SK-N-SH (cell line): ENCODE results near the gene SSB. TPM values are rescaled to one million over a fixed set of nuclear protein-coding genes. Genes with fewer than 3 reads are reported as not detected.

Source experiments
- CTCF ChIA-PET: fragments of 300-600, 350-600 bp; formaldehyde crosslinking; extraction: SDS; loops from one replicate; lab custom pipeline; 2021; lab: Yijun Ruan, JAX
- POLR2A ChIA-PET: fragments of 350-600 bp; sonication (Branson Sonifier 250); formaldehyde crosslinking; extraction: SDS; loops from one replicate; lab custom pipeline; 2020; ENCODE audit warnings: antibody characterized with exemption, inconsistent platforms; lab: Yijun Ruan, JAX
- DNase-seq: peaks from one replicate; pipeline ENCODE4 v3.0.0; 2012
- H2AFZ ChIP-seq: fragments of 200-600 bp; sonication (generic); 2 replicates; pipeline ENCODE4 v1.8.1; 2016; ENCODE audit warnings: antibody characterized with exemption, mild to moderate bottlenecking, low read depth
- H3F3A ChIP-seq: fragments of 200-600 bp; sonication (generic); replicated peaks from 2 replicates; pipeline ENCODE3; 2016; ENCODE audit warnings: antibody characterized with exemption, mild to moderate bottlenecking; ENCODE audit not compliant: insufficient read depth
- H3K27ac ChIP-seq, 2 experiments: fragments of 200-500 bp in 1 of 2; fragments of 200-600 bp in 1 of 2; sonication (Bioruptor generic) in 1 of 2; sonication (generic), shearing (Covaris generic) in 1 of 2; 2 replicates each; pipeline versions ENCODE4 v1.5.1 to v1.6.1; 2014 to 2016; ENCODE audit warnings: low read depth in 2 of 2, inconsistent platforms in 1 of 2, low read length in 1 of 2, mild to moderate bottlenecking in 1 of 2, mixed read lengths in 1 of 2
- H3K27me3 ChIP-seq: fragments of 200-600 bp; sonication (generic), shearing (Covaris generic); 2 replicates; pipeline ENCODE4 v1.6.1; 2016; ENCODE audit warnings: mixed run types; ENCODE audit not compliant: insufficient read depth
- H3K36me3 ChIP-seq, 2 experiments: fragments of 200-500 bp in 1 of 2; fragments of 200-600 bp in 1 of 2; sonication (Bioruptor generic) in 1 of 2; sonication (generic) in 1 of 2; replicated peaks in 1 of 2; 2 replicates each; pipeline versions ENCODE3 to v1.5.1; 2014 to 2016; ENCODE audit warnings: low read length in 1 of 2, mild to moderate bottlenecking in 1 of 2; ENCODE audit not compliant: insufficient read depth in 2 of 2, control insufficient read depth in 1 of 2
- H3K4me1 ChIP-seq, 2 experiments: fragments of 200-500 bp in 1 of 2; fragments of 200-600 bp in 1 of 2; sonication (Bioruptor generic) in 1 of 2; sonication (generic), shearing (Covaris generic) in 1 of 2; 2 replicates each; pipeline versions ENCODE4 v1.5.1 to v1.6.1; 2014 to 2016; ENCODE audit warnings: low read depth in 1 of 2, low read length in 1 of 2, mixed run types in 1 of 2; ENCODE audit not compliant: insufficient read depth in 2 of 2, control insufficient read depth in 1 of 2
- H3K4me2 ChIP-seq: fragments of 200-600 bp; sonication (generic), shearing (Covaris generic); 2 replicates; pipeline ENCODE4 v1.6.1; 2017; ENCODE audit warnings: mixed run types
- H3K4me3 ChIP-seq, 2 experiments: fragments of 200-500 bp in 1 of 2; fragments of 200-600 bp in 1 of 2; sonication (Bioruptor generic) in 1 of 2; sonication (generic), shearing (Covaris generic) in 1 of 2; 2 replicates each; pipeline versions ENCODE4 v1.5.1 to v1.8.1; 2014 to 2016; ENCODE audit warnings: low read depth in 2 of 2, inconsistent platforms in 1 of 2, low read length in 1 of 2, mild to moderate bottlenecking in 1 of 2, mixed read lengths in 1 of 2, moderate library complexity in 1 of 2
- H3K79me2 ChIP-seq: fragments of 200-600 bp; sonication (generic); 2 replicates; pipeline ENCODE4 v1.8.1; 2017; ENCODE audit warnings: mild to moderate bottlenecking; ENCODE audit not compliant: insufficient read depth
- H3K9ac ChIP-seq: fragments of 200-600 bp; sonication (generic); 2 replicates; pipeline ENCODE4 v1.6.1; 2017; ENCODE audit warnings: mixed run types
- H3K9me2 ChIP-seq: fragments of 200-600 bp; sonication (generic); 2 replicates; pipeline ENCODE4 v1.6.1; 2017; ENCODE audit warnings: mixed run types
- H3K9me3 ChIP-seq: fragments of 200-600 bp; sonication (generic); 2 replicates; pipeline ENCODE4 v1.6.1; 2017; ENCODE audit warnings: mixed run types, mild to moderate bottlenecking, moderate library complexity
- H4K20me1 ChIP-seq: fragments of 200-600 bp; sonication (generic); 2 replicates; pipeline ENCODE4 v1.6.1; 2017; ENCODE audit warnings: mild to moderate bottlenecking, mixed run types; ENCODE audit not compliant: insufficient read depth
- ELF1 ChIP-seq: IDR thresholded peaks from 2 replicates; pipeline ENCODE4 v1.4.0; 2012
- EP300 ChIP-seq, 2 experiments: IDR thresholded peaks; 2 replicates each; pipeline versions ENCODE4 v1.4.0 to v1.6.1; 2012; ENCODE audit warnings: borderline replicate concordance in 1 of 2, low read depth in 1 of 2, low read length in 1 of 2
- EZH2phosphoT487 ChIP-seq: fragments of 200-600 bp; sonication (generic); IDR thresholded peaks from 2 replicates; pipeline ENCODE4 v1.6.1; 2017; ENCODE audit warnings: low read depth, mixed run types, mild to moderate bottlenecking, antibody characterized with exemption, moderate library complexity, borderline replicate concordance
- FOSL2 ChIP-seq: IDR thresholded peaks from 2 replicates; pipeline ENCODE4 v1.4.0; 2012; ENCODE audit warnings: low read depth, mild to moderate bottlenecking, moderate library complexity, borderline replicate concordance
- FOXJ3 ChIP-seq: sonication (generic); formaldehyde crosslinking; IDR thresholded peaks from 2 replicates; pipeline ENCODE4 v1.5.1; 2020; ENCODE audit warnings: mild to moderate bottlenecking, missing genetic modification reagents
- FOXM1 ChIP-seq: IDR thresholded peaks from 2 replicates; pipeline ENCODE4 v1.4.0; 2012; ENCODE audit warnings: low read depth, mild to moderate bottlenecking
- GATA2 ChIP-seq: sonication (generic); formaldehyde crosslinking; IDR thresholded peaks from 2 replicates; pipeline ENCODE4 v1.5.0; 2020; ENCODE audit warnings: mild to moderate bottlenecking, missing genetic modification reagents
- JUND ChIP-seq: IDR thresholded peaks from 2 replicates; pipeline ENCODE4 v1.4.0; 2012
- MEF2A ChIP-seq: IDR thresholded peaks from 2 replicates; pipeline ENCODE4 v1.4.0; 2012; ENCODE audit warnings: low read depth, borderline replicate concordance
- NFIC ChIP-seq: IDR thresholded peaks from 2 replicates; pipeline ENCODE4 v1.4.0; 2012; ENCODE audit warnings: borderline replicate concordance
- NRF1 ChIP-seq: IDR thresholded peaks from 2 replicates; pipeline ENCODE4 v1.6.1; 2012; ENCODE audit warnings: low read depth, mild to moderate bottlenecking, low read length
- POLR2AphosphoS5 ChIP-seq: IDR thresholded peaks from 2 replicates; pipeline ENCODE4 v1.6.1; 2012; ENCODE audit warnings: low read depth, low read length
- RAD21 ChIP-seq: IDR thresholded peaks from 2 replicates; pipeline ENCODE4 v1.6.1; 2012; ENCODE audit warnings: mild to moderate bottlenecking, low read length
- RCOR1 ChIP-seq: fragments of 150-350 bp; IDR thresholded peaks from 2 replicates; pipeline ENCODE4 v1.6.1; 2017; ENCODE audit warnings: antibody characterized with exemption, low read length
- REST ChIP-seq: IDR thresholded peaks from 2 replicates; pipeline ENCODE4 v1.6.1; 2012; ENCODE audit warnings: mild to moderate bottlenecking, low read depth, low read length, moderate library complexity
- RFX5 ChIP-seq: IDR thresholded peaks from 2 replicates; pipeline ENCODE4 v1.6.1; 2012; ENCODE audit warnings: mild to moderate bottlenecking, improper control_type of control experiment, low read length
- SMC3 ChIP-seq: IDR thresholded peaks from 2 replicates; pipeline ENCODE4 v1.6.1; 2012; ENCODE audit warnings: low read depth, low read length, improper control_type of control experiment
- TAF1 ChIP-seq: IDR thresholded peaks from 2 replicates; pipeline ENCODE4 v1.6.1; 2012; ENCODE audit warnings: low read depth, mild to moderate bottlenecking, low read length, moderate library complexity, borderline replicate concordance
- TCF12 ChIP-seq: IDR thresholded peaks from 2 replicates; pipeline ENCODE4 v1.4.0; 2012
- TEAD4 ChIP-seq: IDR thresholded peaks from 2 replicates; pipeline ENCODE4 v1.4.0; 2012; ENCODE audit warnings: mild to moderate bottlenecking, borderline replicate concordance; ENCODE audit not compliant: insufficient read depth
- YY1 ChIP-seq: IDR thresholded peaks from 2 replicates; pipeline ENCODE4 v1.4.0; 2012; ENCODE audit warnings: low read depth, mild to moderate bottlenecking
- WGBS: methylation state at CpG from one replicate; pipeline ENCODE4 v1.1.6; 2017; ENCODE audit warnings: low lambda C conversion rate; 5-methylcytosine and 5-hydroxymethylcytosine counted together
- polyA plus RNA-seq, 3 experiments: library from polyadenylated mRNA; depleted of rRNA; stranded (reverse); fragments of >200 nt; gene quantifications; 2 replicates each; pipeline ENCODE4 v1.2.3, GENCODE V29; 2012
- TF ChIP-seq, protein P1 (sequence below): IDR thresholded peaks from 2 replicates; pipeline ENCODE4; 2012
- TF ChIP-seq, protein P2 (sequence below): IDR thresholded peaks from 2 replicates; pipeline ENCODE4 v1.4.0; 2012; ENCODE audit warnings: low read depth, borderline replicate concordance
- TF ChIP-seq, protein P3 (sequence below): fragments of 150-350 bp; IDR thresholded peaks from 2 replicates; pipeline ENCODE4 v1.6.1; 2017; ENCODE audit warnings: antibody characterized with exemption, low read length, low read depth, borderline replicate concordance
- TF ChIP-seq, protein P4 (sequence below): fragments of 150-350 bp; IDR thresholded peaks from 2 replicates; pipeline ENCODE4 v1.6.1; 2016; ENCODE audit warnings: mild to moderate bottlenecking, low read depth, low read length
- TF ChIP-seq, protein P5 (sequence below): IDR thresholded peaks from 2 replicates; pipeline ENCODE4 v1.4.0; 2012; ENCODE audit warnings: low read depth

The SSB gene
- polyA plus RNA-seq, 1 of the 3 experiments (the other 2 are of a cell fraction): 60.8 TPM

DNA sequence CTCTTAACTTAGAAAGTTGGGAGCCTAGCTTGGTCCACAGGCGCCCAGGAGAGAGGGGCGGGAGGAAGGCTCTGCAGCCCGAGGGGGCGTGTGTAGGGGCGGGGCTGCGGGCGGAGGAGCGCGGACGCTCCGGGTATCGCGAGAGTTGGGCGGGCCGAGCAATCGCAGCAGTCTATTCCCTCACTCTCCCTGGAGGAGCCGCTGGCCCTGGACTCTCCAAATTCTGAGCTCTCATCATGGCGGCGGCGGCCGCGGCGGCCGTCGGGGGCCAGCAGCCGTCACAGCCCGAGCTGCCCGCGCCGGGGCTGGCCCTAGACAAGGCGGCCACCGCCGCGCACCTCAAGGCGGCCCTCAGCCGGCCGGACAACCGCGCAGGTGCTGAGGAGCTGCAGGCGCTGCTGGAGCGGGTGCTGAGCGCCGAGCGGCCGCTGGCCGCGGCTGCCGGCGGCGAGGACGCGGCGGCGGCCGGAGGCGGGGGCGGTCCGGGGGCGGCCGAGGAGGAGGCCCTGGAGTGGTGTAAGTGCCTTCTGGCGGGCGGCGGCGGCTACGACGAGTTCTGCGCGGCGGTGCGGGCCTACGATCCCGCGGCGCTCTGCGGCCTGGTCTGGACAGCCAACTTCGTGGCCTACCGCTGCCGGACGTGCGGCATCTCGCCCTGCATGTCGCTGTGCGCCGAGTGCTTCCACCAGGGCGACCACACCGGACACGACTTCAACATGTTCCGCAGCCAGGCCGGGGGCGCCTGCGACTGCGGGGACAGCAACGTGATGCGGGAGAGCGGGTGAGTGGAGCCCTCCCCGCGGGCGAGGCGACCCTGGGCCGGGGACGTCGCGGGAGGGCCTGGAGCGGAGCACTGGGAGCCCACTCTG, 28.8 kb downstream of the SSB start, which contains the start of gene UBR3:
UBR3 (plus strand) TSS at position 183 of the 869 bp plus-strand sequence; CDS start at position 237, 54 bp downstream.
- Histone ChIP-seq H2AFZ (peak within 1 kb of the TSS; percentile 84; the same call in 1 of the 2 replicates), H3K4me3 (peak within 1 kb of the TSS; percentile 85 to 87), H3K4me1 (peaks cover 10 to 14% of the 10 kb centered on the region in 2 experiments; a peak in 3 of 4 replicates), H3K9ac (peak within 1 kb of the TSS; percentile 78), H3K27ac (peak within 1 kb of the TSS; percentile 58 to 75; a peak in 3 of 4 replicates), H3F3A (peaks cover 4% of the 10 kb centered on the region), H3K9me3 (no peaks in the 10 kb centered on the region), H3K27me3 (no peaks in the 10 kb centered on the region), H3K79me2 (peaks cover 73% of the 10 kb centered on the region), H3K36me3 (peaks cover 0 to 3% of the 10 kb centered on the region in 2 experiments), H3K4me2 (peak within 1 kb of the TSS; percentile 98), H4K20me1 (peaks cover 34% of the 10 kb centered on the region), H3K9me2 (no peaks in the 10 kb centered on the region)
- POLR2A ChIA-PET: interaction anchor here (0.8 to 1.8 kb wide), 6 partner anchors 9 to 111 kb away, joined by 3 to 6 read pairs (median 4); no protein-coding TSS in a partner anchor
- CTCF ChIA-PET: interaction anchor here (0.6 to 4.2 kb wide), 9 partner anchors 9 to 104 kb away, joined by 3 to 28 read pairs (median 5); no protein-coding TSS in a partner anchor
- peak; percentile 99 for DNase-seq
- under 1% methylated on average over 63 of the region's 104 CpGs for WGBS
- TF ChIP-seq SMC3: no peak
- TF ChIP-seq YY1: peak; percentile 73; the same call in 1 of the 2 replicates
- TF ChIP-seq POLR2AphosphoS5: peak; percentile 92
- TF ChIP-seq ELF1: no peak
- TF ChIP-seq EP300 (IDR thresholded peaks at IDR 0.05; ENCODE audit: borderline replicate concordance in 1 of 2, low read depth in 1 of 2, low read length in 1 of 2): no peak
- no peak for TF ChIP-seq FOXJ3
- no peak for TF ChIP-seq JUND
- TF ChIP-seq RAD21: no peak
- TF ChIP-seq, protein P1, sequence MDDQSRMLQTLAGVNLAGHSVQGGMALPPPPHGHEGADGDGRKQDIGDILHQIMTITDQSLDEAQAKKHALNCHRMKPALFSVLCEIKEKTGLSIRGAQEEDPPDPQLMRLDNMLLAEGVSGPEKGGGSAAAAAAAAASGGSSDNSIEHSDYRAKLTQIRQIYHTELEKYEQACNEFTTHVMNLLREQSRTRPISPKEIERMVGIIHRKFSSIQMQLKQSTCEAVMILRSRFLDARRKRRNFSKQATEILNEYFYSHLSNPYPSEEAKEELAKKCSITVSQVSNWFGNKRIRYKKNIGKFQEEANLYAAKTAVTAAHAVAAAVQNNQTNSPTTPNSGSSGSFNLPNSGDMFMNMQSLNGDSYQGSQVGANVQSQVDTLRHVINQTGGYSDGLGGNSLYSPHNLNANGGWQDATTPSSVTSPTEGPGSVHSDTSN: no peak
- TF ChIP-seq, protein P2, sequence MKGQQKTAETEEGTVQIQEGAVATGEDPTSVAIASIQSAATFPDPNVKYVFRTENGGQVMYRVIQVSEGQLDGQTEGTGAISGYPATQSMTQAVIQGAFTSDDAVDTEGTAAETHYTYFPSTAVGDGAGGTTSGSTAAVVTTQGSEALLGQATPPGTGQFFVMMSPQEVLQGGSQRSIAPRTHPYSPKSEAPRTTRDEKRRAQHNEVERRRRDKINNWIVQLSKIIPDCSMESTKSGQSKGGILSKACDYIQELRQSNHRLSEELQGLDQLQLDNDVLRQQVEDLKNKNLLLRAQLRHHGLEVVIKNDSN: no peak
- TF ChIP-seq, protein P3, sequence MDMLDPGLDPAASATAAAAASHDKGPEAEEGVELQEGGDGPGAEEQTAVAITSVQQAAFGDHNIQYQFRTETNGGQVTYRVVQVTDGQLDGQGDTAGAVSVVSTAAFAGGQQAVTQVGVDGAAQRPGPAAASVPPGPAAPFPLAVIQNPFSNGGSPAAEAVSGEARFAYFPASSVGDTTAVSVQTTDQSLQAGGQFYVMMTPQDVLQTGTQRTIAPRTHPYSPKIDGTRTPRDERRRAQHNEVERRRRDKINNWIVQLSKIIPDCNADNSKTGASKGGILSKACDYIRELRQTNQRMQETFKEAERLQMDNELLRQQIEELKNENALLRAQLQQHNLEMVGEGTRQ: no peak
- no peak for TF ChIP-seq RCOR1
- no peak for TF ChIP-seq TEAD4
- TF ChIP-seq, protein P4, sequence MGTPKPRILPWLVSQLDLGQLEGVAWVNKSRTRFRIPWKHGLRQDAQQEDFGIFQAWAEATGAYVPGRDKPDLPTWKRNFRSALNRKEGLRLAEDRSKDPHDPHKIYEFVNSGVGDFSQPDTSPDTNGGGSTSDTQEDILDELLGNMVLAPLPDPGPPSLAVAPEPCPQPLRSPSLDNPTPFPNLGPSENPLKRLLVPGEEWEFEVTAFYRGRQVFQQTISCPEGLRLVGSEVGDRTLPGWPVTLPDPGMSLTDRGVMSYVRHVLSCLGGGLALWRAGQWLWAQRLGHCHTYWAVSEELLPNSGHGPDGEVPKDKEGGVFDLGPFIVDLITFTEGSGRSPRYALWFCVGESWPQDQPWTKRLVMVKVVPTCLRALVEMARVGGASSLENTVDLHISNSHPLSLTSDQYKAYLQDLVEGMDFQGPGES: no peak
- no peak for TF ChIP-seq MEF2A
- TF ChIP-seq, protein P5, sequence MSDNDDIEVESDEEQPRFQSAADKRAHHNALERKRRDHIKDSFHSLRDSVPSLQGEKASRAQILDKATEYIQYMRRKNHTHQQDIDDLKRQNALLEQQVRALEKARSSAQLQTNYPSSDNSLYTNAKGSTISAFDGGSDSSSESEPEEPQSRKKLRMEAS: 0 out of 2 replicates have a peak, but pooled peaks have one; percentile 11
- TF ChIP-seq EZH2phosphoT487: no peak
- TF ChIP-seq NRF1: no peak
- TF ChIP-seq TCF12: no peak
- no peak for TF ChIP-seq RFX5
- no peak for TF ChIP-seq FOXM1
- TF ChIP-seq NFIC: no peak
- no peak for TF ChIP-seq FOSL2
- 0 out of 2 replicates have a peak, but pooled peaks have one; percentile 50 for TF ChIP-seq REST
- no peak for TF ChIP-seq GATA2 (CRISPR knock-in tag)
- TF ChIP-seq TAF1: peak; percentile 98
